ENCODE data around the gene ABCC3. TPM values are rescaled to one million over a fixed set of nuclear protein-coding genes. Genes with fewer than 3 reads are reported as not detected.
A peak's percentile ranks its signal among the peaks of the same experiment; 100 is the strongest.

ABCC3 gene
- total RNA-seq, 1 experiment from 2014 or later = 14.3 TPM

DNA sequence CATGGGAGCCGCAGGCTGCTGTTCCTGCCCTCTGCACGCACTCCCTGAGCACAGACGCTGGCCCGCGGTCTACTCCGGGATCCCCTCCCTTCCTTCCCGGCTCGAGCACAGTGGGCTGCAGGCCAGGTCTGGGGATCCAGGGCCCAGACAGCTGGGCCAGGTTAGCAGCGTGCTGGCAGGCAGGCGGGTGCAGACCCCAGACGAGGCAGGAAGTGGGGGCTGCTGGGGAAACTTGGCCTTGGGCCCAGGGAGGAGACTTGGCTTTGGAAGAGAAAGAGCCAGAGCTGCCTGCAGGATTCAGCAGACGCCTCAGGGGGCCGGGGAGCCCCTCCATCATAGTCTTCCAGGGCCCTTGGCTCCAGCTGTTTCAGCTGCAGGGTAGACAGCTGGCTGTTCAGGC is 30.2 kb upstream of the ABCC3 start:
- peak; percentile 50 for DNase-seq (ENCODE audit: low read depth)

DNA sequence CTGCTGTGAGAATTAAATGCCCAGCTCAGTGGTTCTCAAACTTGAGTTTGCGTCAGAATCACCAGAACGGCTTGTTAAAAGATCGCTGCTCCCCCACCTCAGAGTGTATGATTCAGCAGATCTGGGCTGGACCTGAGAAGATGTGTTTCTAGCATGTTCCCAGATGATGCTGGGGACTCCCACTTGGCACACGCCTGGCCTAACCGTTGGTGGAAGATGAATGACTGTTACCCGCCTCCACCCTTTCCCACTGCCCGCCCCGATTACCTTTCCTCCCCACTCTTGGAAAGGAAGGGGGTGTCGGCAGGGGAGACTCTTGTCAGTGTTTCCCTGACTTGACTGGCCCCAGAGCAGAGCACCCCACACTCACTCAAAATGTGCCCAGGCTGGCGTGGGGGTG is 29.3 kb upstream of the ABCC3 start:
- no peak for DNase-seq (ENCODE audit: low read depth)

DNA sequence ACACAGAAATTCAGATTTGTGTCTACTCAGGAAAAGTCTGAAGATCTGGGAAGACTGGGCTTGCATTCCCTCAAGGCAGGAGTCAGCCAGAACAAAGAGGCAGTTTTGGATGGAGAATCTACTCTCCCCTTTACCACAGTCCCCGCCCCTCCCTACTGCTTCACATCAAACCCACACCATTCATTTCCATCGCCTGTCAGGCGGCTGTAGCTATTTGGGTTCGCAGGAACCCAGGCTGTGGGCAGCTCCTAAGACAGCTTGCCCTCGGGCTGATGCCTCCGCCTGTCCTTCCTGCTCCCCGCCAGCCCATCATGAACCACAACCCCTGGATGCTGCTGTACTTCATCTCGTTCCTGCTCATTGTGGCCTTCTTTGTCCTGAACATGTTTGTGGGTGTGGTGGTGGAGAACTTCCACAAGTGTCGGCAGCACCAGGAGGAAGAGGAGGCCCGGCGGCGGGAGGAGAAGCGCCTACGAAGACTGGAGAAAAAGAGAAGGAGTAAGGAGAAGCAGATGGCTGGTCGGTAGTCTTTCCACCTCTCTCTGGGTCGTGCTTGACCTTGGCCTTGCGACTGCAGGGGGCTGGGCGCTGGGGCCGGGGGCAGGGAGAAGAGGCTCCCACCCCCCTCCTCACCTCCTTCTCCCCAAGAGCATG is 27.0 kb upstream of the ABCC3 start:
- DNase-seq (ENCODE audit: low read depth) = no peak

GRCh38 chr17:50608700-50609379 is 25.8 kb upstream of the ABCC3 start:
- DNase-seq (ENCODE audit: low read depth) = no peak

- no peak for DNase-seq (ENCODE audit: low read depth)
Observed at GRCh38 chr17:50609380-50610074, 25.2 kb upstream of the ABCC3 start.

- no peak for DNase-seq (ENCODE audit: low read depth)
Observed at GRCh38 chr17:50611634-50612033, 23.0 kb upstream of the ABCC3 start.

DNA sequence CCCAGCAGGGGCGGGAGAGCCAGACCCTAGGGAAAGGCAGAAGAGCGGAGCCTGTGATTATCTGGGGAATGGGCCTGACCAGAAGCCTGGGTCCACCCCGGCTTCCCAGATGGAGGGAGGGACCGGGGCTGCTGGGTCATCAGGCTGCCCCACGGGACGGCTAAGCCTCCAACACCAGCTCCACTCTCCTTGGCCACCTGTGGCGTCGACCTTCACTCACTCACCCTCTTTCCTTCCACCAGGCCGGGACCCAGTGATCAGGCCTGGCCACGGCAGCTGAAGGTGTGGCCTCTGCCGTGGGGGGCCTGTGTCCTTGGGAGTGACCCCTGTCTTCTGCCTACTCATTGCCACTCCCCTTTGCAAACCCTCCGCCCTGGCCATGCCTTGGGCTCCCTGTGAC is 22.4 kb upstream of the ABCC3 start:
- no peak for DNase-seq (ENCODE audit: low read depth)

- DNase-seq (ENCODE audit: low read depth) = peak; percentile 25
Observed at GRCh38 chr17:50613007-50613992, 21.4 kb upstream of the ABCC3 start.

DNA sequence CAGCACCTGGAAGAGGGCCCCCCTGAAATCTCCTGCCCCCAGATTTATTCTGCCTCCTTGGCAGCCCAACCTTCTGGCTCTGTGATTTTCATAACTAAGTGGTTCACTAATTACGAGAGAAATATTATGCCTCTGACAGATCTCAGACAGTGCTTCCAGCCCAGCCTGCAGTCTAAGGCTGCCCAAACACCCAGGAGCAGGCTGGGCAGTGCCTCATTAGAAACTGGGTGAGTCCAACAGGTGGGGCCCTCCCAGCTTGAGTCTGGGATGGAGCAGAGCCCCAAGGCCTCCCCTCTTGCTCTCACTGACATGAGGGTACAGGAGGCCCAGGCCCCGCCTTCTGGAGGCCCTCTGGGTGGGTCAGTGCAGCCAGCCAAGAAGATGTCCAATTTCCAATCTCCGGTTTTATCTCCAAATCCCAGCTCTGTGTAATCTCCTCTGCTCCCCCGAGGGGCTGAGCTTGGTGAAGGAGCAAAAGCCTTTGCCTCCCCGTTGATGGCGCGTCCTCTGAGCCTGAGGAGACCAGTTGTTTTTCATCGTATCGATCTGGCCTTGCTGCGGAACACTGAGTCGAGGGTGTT is 20.1 kb upstream of the ABCC3 start:
- DNase-seq (ENCODE audit: low read depth) = no peak

- no peak for DNase-seq (ENCODE audit: low read depth)
Observed at GRCh38 chr17:50615828-50616227, 18.9 kb upstream of the ABCC3 start.

DNA sequence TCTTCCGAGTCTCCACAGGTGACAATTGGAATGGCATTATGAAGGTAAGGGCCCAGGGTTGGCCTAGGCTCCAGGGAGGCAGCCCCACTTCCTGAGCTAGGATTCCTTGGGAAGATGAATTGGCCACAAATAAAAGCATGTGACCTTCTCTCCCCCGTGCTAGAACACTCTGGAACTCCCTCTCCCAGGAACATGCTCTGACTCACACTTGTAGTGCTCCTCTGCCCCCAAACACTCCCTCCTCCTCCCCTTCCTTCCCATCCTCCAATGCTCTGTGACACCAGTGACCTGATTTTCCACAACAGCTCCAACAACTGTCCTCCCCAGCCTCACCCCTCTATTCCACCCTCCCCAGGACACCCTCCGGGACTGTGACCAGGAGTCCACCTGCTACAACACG is 16.4 kb upstream of the ABCC3 start:
- DNase-seq (ENCODE audit: low read depth) = no peak

- DNase-seq (ENCODE audit: low read depth) = peak; percentile 30
Observed at GRCh38 chr17:50618941-50619340, 15.7 kb upstream of the ABCC3 start.

DNA sequence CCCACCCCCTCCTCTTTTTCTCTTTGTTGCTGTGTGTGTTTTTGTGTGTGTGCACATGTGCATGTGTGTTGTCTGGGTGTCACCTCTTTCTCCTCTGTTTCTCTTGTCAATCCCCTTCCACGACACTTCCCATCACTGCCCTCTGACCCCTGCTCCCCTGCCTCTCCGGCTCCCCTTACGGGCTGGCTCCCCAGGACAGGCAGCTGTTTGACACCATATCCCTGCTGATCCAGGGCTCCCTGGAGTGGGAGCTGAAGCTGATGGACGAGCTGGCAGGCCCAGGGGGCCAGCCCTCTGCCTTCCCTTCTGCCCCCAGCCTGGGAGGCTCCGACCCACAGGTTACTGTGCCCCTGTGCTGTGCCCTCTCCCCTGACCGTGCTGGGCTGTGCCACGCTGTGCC is 15.2 kb upstream of the ABCC3 start:
- no peak for DNase-seq (ENCODE audit: low read depth)

DNA sequence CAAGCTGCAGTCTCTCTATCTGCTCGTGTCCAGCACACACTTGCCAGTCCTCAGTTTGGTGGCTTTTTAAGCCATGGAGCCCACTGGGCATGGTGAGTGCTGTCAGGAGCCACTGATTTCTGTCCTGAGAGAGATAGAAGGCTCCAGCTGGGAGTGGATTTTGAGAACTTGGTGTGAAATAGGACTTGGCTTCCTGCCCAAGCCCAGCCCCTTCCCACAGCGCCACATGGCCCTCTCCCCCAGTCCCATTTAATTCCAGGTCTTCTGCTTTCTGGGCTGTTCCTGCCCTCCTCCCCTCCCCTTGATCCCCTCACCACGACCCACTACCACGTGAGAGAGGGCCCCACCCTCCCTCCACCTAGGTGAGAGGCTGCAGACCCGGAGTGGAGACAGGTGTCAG is 14.4 kb upstream of the ABCC3 start:
- DNase-seq (ENCODE audit: low read depth) = no peak

DNA sequence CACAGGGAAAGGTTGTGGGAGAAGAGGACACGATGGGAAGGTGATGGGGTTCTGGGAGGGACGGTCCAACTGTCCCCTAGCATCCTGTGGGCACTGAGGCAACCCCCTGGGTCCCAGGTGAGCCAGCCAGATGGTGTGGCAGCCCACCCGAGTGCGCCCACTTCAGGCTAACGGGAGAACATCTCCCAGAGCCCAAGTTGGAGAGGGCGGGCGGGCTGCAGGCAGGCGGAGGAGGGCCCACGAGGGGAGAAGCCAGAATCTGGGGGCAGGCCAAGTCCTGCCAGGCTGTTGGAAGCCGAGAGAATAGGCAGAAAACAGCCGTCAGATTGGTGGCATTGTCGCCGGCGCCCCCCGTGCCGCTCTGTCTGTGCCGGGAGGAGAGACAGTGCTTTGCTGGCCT is 13.8 kb upstream of the ABCC3 start:
- DNase-seq (ENCODE audit: low read depth) = no peak

DNA sequence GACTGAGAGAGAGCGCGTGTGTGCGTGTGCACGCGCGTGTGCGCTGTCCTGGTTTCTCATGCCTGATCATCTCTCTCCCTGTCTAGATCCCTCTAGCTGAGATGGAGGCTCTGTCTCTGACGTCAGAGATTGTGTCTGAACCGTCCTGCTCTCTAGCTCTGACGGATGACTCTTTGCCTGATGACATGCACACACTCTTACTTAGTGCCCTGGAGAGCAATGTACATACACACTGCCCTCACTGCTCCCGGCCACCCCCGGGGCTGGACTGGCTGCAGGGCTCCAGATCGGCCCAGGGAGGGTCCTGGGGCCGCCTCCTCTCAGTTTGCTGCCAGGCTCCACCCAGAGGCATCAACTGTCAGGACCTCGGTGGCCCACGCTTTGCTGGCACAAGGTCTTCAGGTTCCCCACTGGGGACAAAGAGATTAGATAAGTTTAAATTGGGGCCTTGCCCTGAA is 13.1 kb upstream of the ABCC3 start:
- no peak for DNase-seq (ENCODE audit: low read depth)

GRCh38 chr17:50624321-50624934 is 10.3 kb upstream of the ABCC3 start:
- no peak for DNase-seq (ENCODE audit: low read depth)

GRCh38 chr17:50625032-50625871 is 9.4 kb upstream of the ABCC3 start:
- DNase-seq (ENCODE audit: low read depth) = no peak

DNA sequence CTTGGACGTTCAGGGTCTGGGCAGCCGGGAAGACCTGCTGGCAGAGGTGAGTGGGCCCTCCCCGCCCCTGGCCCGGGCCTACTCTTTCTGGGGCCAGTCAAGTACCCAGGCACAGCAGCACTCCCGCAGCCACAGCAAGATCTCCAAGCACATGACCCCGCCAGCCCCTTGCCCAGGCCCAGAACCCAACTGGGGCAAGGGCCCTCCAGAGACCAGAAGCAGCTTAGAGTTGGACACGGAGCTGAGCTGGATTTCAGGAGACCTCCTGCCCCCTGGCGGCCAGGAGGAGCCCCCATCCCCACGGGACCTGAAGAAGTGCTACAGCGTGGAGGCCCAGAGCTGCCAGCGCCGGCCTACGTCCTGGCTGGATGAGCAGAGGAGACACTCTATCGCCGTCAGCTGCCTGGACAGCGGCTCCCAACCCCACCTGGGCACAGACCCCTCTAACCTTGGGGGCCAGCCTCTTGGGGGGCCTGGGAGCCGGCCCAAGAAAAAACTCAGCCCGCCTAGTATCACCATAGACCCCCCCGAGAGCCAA is 8.6 kb upstream of the ABCC3 start:
- peak; percentile 80 for DNase-seq (ENCODE audit: low read depth)

Measured in Daoy (cell line).